Central memory CD8-positive, alpha-beta T cell (primary cell): ENCODE measurements around the gene VPS37D.
"Not testable (repeated sequence)": the region's sequence is repeated elsewhere in the genome, so short reads cannot be mapped to it uniquely, and the experiment has no call there.

Source experiments
- ATAC-seq: fragments of 150-1000 bp; cut with Tn5 transposase; replicated peaks from 2 replicates; pipeline ENCODE4 v1.10.0; 2022; ENCODE audit warnings: mild to moderate bottlenecking, moderate FRiP score, moderate number of reproducible peaks; ENCODE audit not compliant: poor library complexity, severe bottlenecking; ENCODE audit errors: extremely low read depth
- DNase-seq, 2 donors: peaks; one replicate each; pipeline ENCODE4 v3.0.0; 2021; ENCODE audit warnings: low spot score in 2 of 2
- H3K27ac Mint-ChIP-seq: one replicate; pipeline ENCODE4 v1.8.0; 2022; ENCODE audit warnings: low read depth, mild to moderate bottlenecking, moderate library complexity, mixed read lengths
- H3K27me3 Mint-ChIP-seq: one replicate; pipeline ENCODE4 v1.8.0; 2022; ENCODE audit warnings: mixed read lengths
- H3K36me3 Mint-ChIP-seq: one replicate; pipeline ENCODE4 v1.8.0; 2022; ENCODE audit warnings: mild to moderate bottlenecking, moderate library complexity, mixed read lengths; ENCODE audit not compliant: insufficient read depth
- H3K4me1 Mint-ChIP-seq: one replicate; pipeline ENCODE4 v1.8.0; 2022; ENCODE audit warnings: mixed read lengths
- H3K4me3 Mint-ChIP-seq: one replicate; pipeline ENCODE4 v1.8.0; 2022; ENCODE audit warnings: mild to moderate bottlenecking, moderate library complexity, mixed read lengths
- H3K9me3 Mint-ChIP-seq: one replicate; pipeline ENCODE4 v1.8.0; 2022; ENCODE audit warnings: mixed read lengths

Gene VPS37D

GRCh38 chr7:73706126-73707044 lies 38.8 kb downstream of the VPS37D start:
- H3K36me3 Mint-ChIP-seq, result peaks cover 15% of the 10 kb centered on the region
- H3K27me3 Mint-ChIP-seq, result no peaks in the 10 kb centered on the region
- H3K4me1 Mint-ChIP-seq, result peaks cover 9% of the 10 kb centered on the region
- H3K27ac Mint-ChIP-seq, result no peak overlapping the region
- no peaks in the 10 kb centered on the region for H3K9me3 Mint-ChIP-seq
- no peak overlapping the region for H3K4me3 Mint-ChIP-seq
- ATAC-seq (no peak), DNase-seq (no peak)

DNA sequence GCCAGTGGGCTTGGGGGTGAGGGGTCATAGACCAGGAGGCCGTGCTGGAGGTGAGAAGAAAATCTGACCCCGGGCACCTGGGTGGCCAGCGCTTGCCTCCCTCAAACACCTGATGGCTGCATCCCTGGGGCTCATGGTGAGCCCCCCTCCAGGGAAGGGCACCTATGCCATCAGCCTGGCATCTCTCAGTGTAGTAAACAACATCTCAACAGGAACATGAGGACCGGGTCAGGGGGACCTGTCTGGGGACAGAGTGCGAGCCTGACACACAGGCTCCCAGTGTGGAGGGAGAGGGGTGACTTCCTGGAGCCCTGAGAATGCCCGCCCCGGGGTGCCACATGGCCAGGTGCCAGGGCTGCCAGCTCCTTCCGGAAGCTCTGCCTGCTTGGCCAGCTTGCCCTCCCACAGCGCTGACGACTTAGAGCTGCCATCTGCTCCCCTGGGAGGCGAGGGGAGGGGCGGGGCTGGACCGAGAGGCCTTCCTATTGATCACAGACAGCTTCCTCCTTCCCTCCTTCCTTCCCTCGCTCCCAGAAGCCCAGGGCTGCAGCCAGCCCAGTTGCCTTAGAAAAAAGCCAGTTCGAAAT lies 39.5 kb downstream of the VPS37D start:
- H3K27me3 Mint-ChIP-seq, result no peaks in the 10 kb centered on the region
- no peak overlapping the region for H3K27ac Mint-ChIP-seq
- H3K9me3 Mint-ChIP-seq, result no peaks in the 10 kb centered on the region
- ATAC-seq (peak; percentile 29), DNase-seq (no peak)
- H3K4me1 Mint-ChIP-seq, result peaks cover 3% of the 10 kb centered on the region
- H3K36me3 Mint-ChIP-seq, result peaks cover 9% of the 10 kb centered on the region
- H3K4me3 Mint-ChIP-seq, result no peak overlapping the region

GRCh38 chr7:73708961-73709549 lies 41.4 kb downstream of the VPS37D start:
- ATAC-seq, result no peak
- Mint-ChIP-seq H3K4me3 (no peak overlapping the region), H3K27ac (no peak overlapping the region)

DNA sequence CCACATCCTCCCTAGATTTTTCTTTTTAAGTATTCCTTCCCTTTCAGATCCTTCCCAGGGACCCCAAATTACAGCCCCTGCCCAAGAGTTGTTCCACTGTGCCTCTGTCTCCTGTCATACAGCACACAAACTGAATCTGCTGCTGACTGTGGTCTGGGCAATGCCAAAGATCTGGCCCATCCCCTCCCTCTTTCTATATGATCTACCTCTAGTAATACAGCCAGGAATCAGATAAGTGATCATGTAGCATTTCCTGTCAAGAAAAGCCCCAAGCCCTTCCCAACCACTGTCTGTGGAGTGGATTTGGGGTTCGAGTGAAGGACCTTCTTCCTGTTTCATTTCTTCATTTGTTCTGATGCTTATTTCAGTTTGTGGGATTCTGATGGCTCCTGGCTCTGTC lies 45.1 kb downstream of the VPS37D start:
- ATAC-seq (no peak), DNase-seq (no peak)
- Mint-ChIP-seq H3K27ac (peak overlapping the region; percentile 49), H3K9me3 (no peaks in the 10 kb centered on the region), H3K4me1 (peaks cover 20% of the 10 kb centered on the region), H3K4me3 (no peak overlapping the region), H3K27me3 (no peaks in the 10 kb centered on the region), H3K36me3 (peaks cover 8% of the 10 kb centered on the region)

More at GRCh38 chr7:73708961-73709549, 41.4 kb downstream of the VPS37D start:
- Mint-ChIP-seq H3K9me3 (no peaks in the 10 kb centered on the region), H3K4me1 (peaks cover 11% of the 10 kb centered on the region), H3K36me3 (peaks cover 5% of the 10 kb centered on the region), H3K27me3 (no peaks in the 10 kb centered on the region)
- DNase-seq, result no peak

GRCh38 chr7:73713319-73713718 lies 45.7 kb downstream of the VPS37D start:
- H3K36me3 Mint-ChIP-seq, H3K27me3 Mint-ChIP-seq, H3K4me3 Mint-ChIP-seq, ATAC-seq, H3K9me3 Mint-ChIP-seq, DNase-seq: not testable (repeated sequence)
- Mint-ChIP-seq H3K4me1 (peaks cover 25% of the 10 kb centered on the region), H3K27ac (peak overlapping the region; percentile 49)

DNA sequence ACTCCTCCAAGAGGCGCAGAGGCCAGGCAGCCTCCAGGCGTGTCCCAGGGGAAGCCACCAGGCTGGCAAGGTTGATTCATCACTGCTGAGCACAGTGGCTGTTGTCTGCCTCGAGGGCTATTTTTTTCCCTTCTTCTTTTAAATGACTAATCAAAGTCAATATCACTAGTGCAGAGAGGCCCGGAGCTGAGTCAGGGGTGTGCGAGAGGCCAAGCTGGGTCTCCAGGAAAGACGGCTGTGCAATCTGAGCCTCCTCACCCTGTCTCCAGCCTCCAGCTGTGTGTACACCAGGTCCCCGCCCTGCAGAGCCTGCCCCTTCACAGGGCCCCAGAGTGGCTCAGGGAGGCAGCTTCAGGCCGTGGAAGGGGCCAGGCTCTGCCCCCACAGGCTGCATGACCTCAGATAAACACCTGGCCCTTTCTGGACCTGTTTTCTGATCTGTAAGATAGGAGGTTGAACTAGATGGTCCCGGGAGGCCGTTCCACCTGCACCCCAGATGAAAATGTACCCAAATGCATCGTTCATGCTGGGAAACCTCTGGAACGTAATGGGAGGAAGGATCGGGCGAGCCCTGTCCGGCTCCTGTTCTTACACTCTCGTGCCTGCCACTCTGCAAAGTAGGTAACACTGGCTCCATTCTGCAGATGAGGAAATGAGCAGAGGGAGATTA lies 48.2 kb downstream of the VPS37D start:
- ATAC-seq, result no peak
- Mint-ChIP-seq H3K4me1 (peaks cover 36% of the 10 kb centered on the region), H3K9me3 (no peaks in the 10 kb centered on the region), H3K4me3 (no peak overlapping the region), H3K36me3 (peaks cover 10% of the 10 kb centered on the region), H3K27ac (no peak overlapping the region), H3K27me3 (no peaks in the 10 kb centered on the region)
- no peak for DNase-seq

DNA sequence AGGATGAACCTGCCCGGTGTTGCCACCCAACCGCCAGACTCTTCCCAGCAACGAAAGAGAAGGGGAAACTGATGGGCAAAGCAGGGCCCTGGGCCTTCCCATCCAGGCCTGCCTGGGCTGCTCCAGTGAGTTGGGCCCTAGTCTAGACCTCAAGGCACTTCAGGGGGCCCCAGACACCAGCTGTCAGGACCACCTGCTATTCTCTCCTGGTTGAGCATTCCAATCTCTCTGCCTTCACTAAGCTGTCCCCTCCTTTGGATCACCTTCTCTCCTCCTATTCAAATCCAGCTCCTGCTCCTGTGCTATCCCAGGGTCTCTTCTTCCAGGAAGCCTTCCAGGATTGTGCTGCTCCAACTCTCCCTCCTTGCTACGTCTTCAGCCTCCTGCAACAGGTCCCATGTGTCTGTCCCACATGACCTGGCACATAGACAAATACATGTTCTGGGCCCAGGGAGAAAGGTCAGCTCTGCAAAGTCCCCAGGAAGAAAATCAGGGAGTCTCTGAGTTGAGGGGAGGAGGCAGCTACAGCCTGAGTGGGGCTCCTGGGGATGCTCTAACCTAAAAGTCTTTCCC lies 48.8 kb downstream of the VPS37D start:
- H3K9me3 Mint-ChIP-seq, result no peaks in the 10 kb centered on the region
- H3K4me3 Mint-ChIP-seq, result no peak overlapping the region

GRCh38 chr7:73717025-73717807 lies 49.6 kb downstream of the VPS37D start:
- Mint-ChIP-seq H3K4me3 (peak overlapping the region; percentile 81), H3K4me1 (peaks cover 36% of the 10 kb centered on the region), H3K27ac (peak overlapping the region; percentile 82), H3K27me3 (no peaks in the 10 kb centered on the region), H3K9me3 (no peaks in the 10 kb centered on the region), H3K36me3 (peaks cover 8% of the 10 kb centered on the region)
- ATAC-seq (no peak), DNase-seq (no peak)

More for the DNA sequence above, 48.8 kb downstream of the VPS37D start:
- peak overlapping the region; percentile 16 for H3K27ac Mint-ChIP-seq
- ATAC-seq (no peak), DNase-seq (no peak)
- peaks cover 10% of the 10 kb centered on the region for H3K36me3 Mint-ChIP-seq
- H3K27me3 Mint-ChIP-seq, result no peaks in the 10 kb centered on the region
- H3K4me1 Mint-ChIP-seq, result peaks cover 36% of the 10 kb centered on the region

DNA sequence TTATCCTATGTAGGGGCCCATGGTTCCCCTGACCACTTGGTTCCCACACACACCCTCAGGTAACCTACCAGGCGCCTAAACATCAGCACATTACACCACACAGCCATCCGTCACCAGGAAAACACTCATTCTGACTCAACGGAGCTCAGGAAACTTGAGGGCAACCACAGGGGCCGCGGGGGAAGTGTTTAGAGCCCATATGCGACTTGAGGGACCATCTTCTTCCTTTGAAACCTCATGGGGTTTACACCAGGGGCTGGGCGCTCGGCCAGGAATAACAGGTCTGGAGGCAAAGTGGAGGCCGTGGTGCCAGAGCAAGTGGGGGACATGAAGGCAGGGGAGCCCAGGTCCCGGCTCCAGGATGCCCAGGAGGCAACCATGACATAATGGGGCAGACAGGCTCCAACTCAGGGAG lies 50.4 kb downstream of the VPS37D start:
- peak overlapping the region; percentile 82 for H3K27ac Mint-ChIP-seq
- peaks cover 29% of the 10 kb centered on the region for H3K4me1 Mint-ChIP-seq
- peak overlapping the region; percentile 81 for H3K4me3 Mint-ChIP-seq
- peaks cover 8% of the 10 kb centered on the region for H3K36me3 Mint-ChIP-seq
- peak; percentile 81 for ATAC-seq
- DNase-seq, result peak; percentile 52 to 53
- no peaks in the 10 kb centered on the region for H3K27me3 Mint-ChIP-seq
- no peaks in the 10 kb centered on the region for H3K9me3 Mint-ChIP-seq

- Mint-ChIP-seq H3K9me3 (no peaks in the 10 kb centered on the region), H3K4me1 (peaks cover 25% of the 10 kb centered on the region), H3K27ac (peak overlapping the region; percentile 82), H3K4me3 (peak overlapping the region; percentile 81), H3K27me3 (no peaks in the 10 kb centered on the region), H3K36me3 (peaks cover 8% of the 10 kb centered on the region)
- no peak for ATAC-seq
- DNase-seq, result no peak
Observed at GRCh38 chr7:73718438-73718881, 50.8 kb downstream of the VPS37D start.

DNA sequence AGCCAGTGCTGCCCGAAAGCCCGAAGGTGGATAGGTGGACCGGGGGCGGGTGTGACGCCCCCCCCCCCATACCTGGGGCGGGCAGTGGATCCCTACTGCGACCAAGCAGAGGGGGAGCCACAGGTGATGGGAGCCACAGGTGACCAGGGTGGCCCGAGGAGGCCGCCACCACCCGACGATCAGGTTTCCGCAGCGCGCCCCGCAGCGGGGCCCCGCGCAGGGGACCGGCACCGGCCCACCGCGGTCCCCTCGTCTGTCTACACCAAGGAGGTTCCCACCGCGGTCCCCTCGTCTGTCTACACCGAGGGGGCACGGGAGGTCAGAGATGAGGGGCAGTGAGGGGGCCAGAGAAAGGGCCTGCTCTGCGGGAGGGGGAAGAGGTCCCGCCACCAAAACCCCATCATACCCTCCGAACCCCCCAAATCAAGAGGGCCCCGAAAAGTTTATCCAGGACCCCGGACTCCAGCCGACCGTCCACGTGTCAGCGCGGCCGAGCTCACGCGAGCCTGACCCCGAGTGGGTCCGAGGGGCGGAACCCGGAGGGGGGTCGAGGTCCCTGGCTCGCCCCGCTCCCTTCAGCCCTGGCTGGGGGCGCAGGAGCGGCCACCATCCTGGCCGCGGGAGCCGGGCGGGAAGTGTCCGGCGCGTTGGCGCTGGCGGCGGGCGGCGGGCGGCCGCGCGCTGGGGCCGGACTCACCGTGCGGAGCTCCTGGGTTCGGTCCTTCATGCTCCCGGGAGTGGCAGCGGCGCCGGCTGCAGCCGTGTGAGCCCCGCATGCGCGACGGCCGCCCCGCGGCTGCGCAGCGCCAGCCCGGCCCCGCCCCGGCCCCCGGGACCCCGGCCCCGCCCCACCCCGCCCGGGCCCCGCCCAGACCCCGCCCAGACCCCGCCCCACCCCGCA lies 51.5 kb downstream of the VPS37D start, which contains the start of gene STX1A:
STX1A (minus strand) TSS at position 765 of the 901 bp plus-strand sequence; CDS start at position 727, 38 bp downstream.
- H3K27ac Mint-ChIP-seq, result peak within 1 kb of the TSS; percentile 56
- peaks cover 25% of the 10 kb centered on the region for H3K4me1 Mint-ChIP-seq
- ATAC-seq (peak; percentile 64), DNase-seq (peak; percentile 36 to 45)
- H3K4me3 Mint-ChIP-seq, result peak within 1 kb of the TSS; percentile 86
- H3K36me3 Mint-ChIP-seq, result peaks cover 8% of the 10 kb centered on the region
- no peaks in the 10 kb centered on the region for H3K9me3 Mint-ChIP-seq
- no peaks in the 10 kb centered on the region for H3K27me3 Mint-ChIP-seq
